Mucosa of stomach (tissue), 1 donor: Measurements from ENCODE around the gene CDKN2C.

Experiments used
- H3K27me3 ChIP-seq: one replicate; pipeline ENCODE4 v1.7.0; 2013; ENCODE audit warnings: mild to moderate bottlenecking, low read length; ENCODE audit not compliant: control insufficient read depth, insufficient read depth
- H3K36me3 ChIP-seq: one replicate; pipeline ENCODE4 v1.7.0; 2013; ENCODE audit warnings: low read length; ENCODE audit not compliant: control insufficient read depth, insufficient read depth
- H3K4me1 ChIP-seq: one replicate; pipeline ENCODE4 v1.7.0; 2013; ENCODE audit warnings: mild to moderate bottlenecking, low read length; ENCODE audit not compliant: control insufficient read depth, insufficient read depth
- H3K4me3 ChIP-seq: one replicate; pipeline ENCODE4 v1.7.0; 2013; ENCODE audit warnings: low read length
- H3K9ac ChIP-seq: one replicate; pipeline ENCODE4 v1.7.0; 2013; ENCODE audit warnings: mild to moderate bottlenecking, low read length, moderate library complexity
- H3K9me3 ChIP-seq: one replicate; pipeline ENCODE4 v1.7.0; 2013; ENCODE audit warnings: mild to moderate bottlenecking, low read length, moderate library complexity; ENCODE audit not compliant: control insufficient read depth
- donor health status: Pancreatic carcinoma.

Gene CDKN2C

DNA sequence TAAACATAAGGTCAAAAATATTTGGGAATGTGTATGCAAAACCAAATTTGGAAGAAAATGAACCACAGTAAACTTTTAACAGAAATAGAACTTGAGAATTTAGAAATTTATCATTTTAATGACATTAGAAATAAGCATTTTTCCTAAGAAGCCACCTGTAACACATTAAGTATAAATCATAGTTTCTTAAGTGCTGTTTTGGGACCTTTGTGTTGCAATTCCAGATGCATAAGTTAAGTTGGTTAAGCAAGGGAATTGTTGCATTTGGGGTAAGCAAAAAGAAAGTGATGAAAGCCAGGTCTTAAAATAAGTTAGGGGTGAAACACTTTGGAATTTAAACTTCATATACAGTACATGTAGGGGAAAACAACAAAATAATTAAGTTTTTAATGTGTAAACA lies 49.8 kb downstream of the CDKN2C start:
- Histone ChIP-seq H3K9ac (no peak overlapping the region), H3K36me3 (no peaks in the 10 kb centered on the region), H3K27me3 (no peaks in the 10 kb centered on the region), H3K4me3 (no peak overlapping the region), H3K4me1 (no peaks in the 10 kb centered on the region), H3K9me3 (no peaks in the 10 kb centered on the region)
